GM12878 (cell line): ENCODE data around the gene KIRREL3. TPM values are rescaled to one million over a fixed set of nuclear protein-coding genes. Genes with fewer than 3 reads are reported as not detected.

Experiments used
- ATAC-seq: fragments of 200-7000 bp; cut with Tn5 transposase; 3 replicates; pipeline ENCODE4 v1.9.1; 2020; ENCODE audit warnings: mild to moderate bottlenecking, moderate library complexity
- BruUV-seq: library from RNA; stranded (reverse); fragments of 400-500 nt; replicated peaks from 2 replicates; lab custom pipeline; 2021; lab: Mats Ljungman, UMichigan
- CTCF ChIA-PET: fragments of 300-600 bp; sonication (Branson Sonifier 250); formaldehyde crosslinking; extraction: SDS; loops from one replicate; lab custom pipeline; 2021; ENCODE audit warnings: inconsistent platforms; lab: Yijun Ruan, JAX
- POLR2A ChIA-PET: fragments of 350-600 bp; formaldehyde crosslinking; extraction: SDS; loops from one replicate; lab custom pipeline; 2021; ENCODE audit warnings: inconsistent platforms; lab: Charles Lee
- RAD21 ChIA-PET: fragments of 300-600 bp; sonication (Branson Sonifier 250); formaldehyde crosslinking; loops from one replicate; lab custom pipeline; 2023; ENCODE audit warnings: antibody characterized with exemption; ENCODE audit not compliant: unreplicated experiment; lab: Charles Lee
- SMC1A ChIA-PET: fragments of 300-600 bp; sonication (Branson Sonifier 250); formaldehyde crosslinking; loops from one replicate; lab custom pipeline; 2023; ENCODE audit not compliant: unreplicated experiment, uncharacterized antibody; lab: Charles Lee
- DNase-seq: peaks from one replicate; pipeline ENCODE4 v3.0.0-alpha.2; 2011; ENCODE audit warnings: low read depth, low spot score
- FAIRE-seq: peaks from 3 replicates; lab custom pipeline; 2011; peaks lifted over from hg19 to GRCh38; lab: Jason Lieb, UNC
- H2AFZ ChIP-seq: 2 replicates; pipeline ENCODE4 v1.6.0; 2011; ENCODE audit warnings: low read depth, low read length, control low read depth; ENCODE audit not compliant: control insufficient read depth
- H3K27ac ChIP-seq: 2 replicates; pipeline ENCODE4 v1.5.1; 2011; ENCODE audit warnings: control low read depth; ENCODE audit not compliant: control insufficient read depth, insufficient read depth
- H3K27me3 ChIP-seq, 2 experiments: replicated peaks in 1 of 2; 2 replicates each; pipeline versions ENCODE4 v1.6.0 to v1.6.1; 2011; ENCODE audit warnings: low read length in 1 of 2; ENCODE audit not compliant: control insufficient read depth in 2 of 2, insufficient read depth in 2 of 2
- H3K36me3 ChIP-seq, 2 experiments: 2 replicates each; pipeline ENCODE4 v1.5.1; 2011; ENCODE audit warnings: low read length in 1 of 2; ENCODE audit not compliant: control insufficient read depth in 2 of 2, insufficient read depth in 2 of 2
- H3K4me1 ChIP-seq: 2 replicates; pipeline ENCODE4 v1.6.1; 2011; ENCODE audit warnings: mild to moderate bottlenecking, low read length, moderate library complexity, mixed read lengths; ENCODE audit not compliant: control insufficient read depth, insufficient read depth
- H3K4me2 ChIP-seq: 2 replicates; pipeline ENCODE4 v1.6.0; 2011; ENCODE audit warnings: control low read depth; ENCODE audit not compliant: control insufficient read depth, insufficient read depth
- H3K4me3 ChIP-seq: fragments of 200-600 bp; sonication (generic); 2 replicates; pipeline ENCODE4 v1.5.1; 2016
- H3K79me2 ChIP-seq: 2 replicates; pipeline ENCODE4 v1.6.0; 2011; ENCODE audit warnings: low read length; ENCODE audit not compliant: control insufficient read depth, insufficient read depth
- H3K9ac ChIP-seq: 2 replicates; pipeline ENCODE4 v1.8.0; 2011; ENCODE audit warnings: low read length, control low read depth, mixed read lengths; ENCODE audit not compliant: control insufficient read depth, insufficient read depth
- H3K9me3 ChIP-seq: replicated peaks from 3 replicates; pipeline ENCODE4 v1.5.1; 2011; ENCODE audit warnings: mild to moderate bottlenecking, low read length; ENCODE audit not compliant: control insufficient read depth, insufficient read depth
- H4K20me1 ChIP-seq: 2 replicates; pipeline ENCODE4 v1.6.0; 2011; ENCODE audit not compliant: control insufficient read depth, insufficient read depth
- BCLAF1 ChIP-seq: fragments of 450-650 bp; IDR thresholded peaks from 2 replicates; pipeline ENCODE4 v1.6.1; 2017; ENCODE audit warnings: antibody characterized with exemption, mild to moderate bottlenecking, moderate library complexity
- CEBPB ChIP-seq, 2 experiments: fragments of 150-350 bp in 1 of 2; IDR thresholded peaks; 2 replicates each; pipeline ENCODE4 v1.6.1; 2012 to 2014; ENCODE audit warnings: low read depth in 2 of 2, low read length in 2 of 2, borderline replicate concordance in 1 of 2, inconsistent platforms in 1 of 2
- EP300 ChIP-seq, 2 experiments: fragments of 150-350 bp in 1 of 2; IDR thresholded peaks; 2 replicates each; pipeline ENCODE4 v1.6.1; 2011 to 2012; ENCODE audit warnings: low read depth in 2 of 2, low read length in 2 of 2, borderline replicate concordance in 1 of 2, improper control_type of control experiment in 1 of 2, inconsistent platforms in 1 of 2; ENCODE audit not compliant: control insufficient read depth in 1 of 2
- ESRRA ChIP-seq: IDR thresholded peaks from 2 replicates; pipeline ENCODE4 v1.6.1; 2012; ENCODE audit warnings: mild to moderate bottlenecking, low read length, improper control_type of control experiment
- FOXK2 ChIP-seq: fragments of 450-650 bp; IDR thresholded peaks from 2 replicates; pipeline ENCODE4 v1.6.1; 2017; ENCODE audit warnings: mild to moderate bottlenecking, moderate library complexity
- HDGF ChIP-seq: fragments of 450-650 bp; IDR thresholded peaks from 2 replicates; pipeline ENCODE4 v1.6.1; 2016; ENCODE audit warnings: antibody characterized with exemption
- IKZF1 ChIP-seq: fragments of 450-650 bp; conservative IDR thresholded peaks from 2 replicates; pipeline ENCODE4 v1.6.1; 2017; ENCODE audit warnings: antibody characterized with exemption, mild to moderate bottlenecking
- LARP7 ChIP-seq: fragments of 450-650 bp; IDR thresholded peaks from 2 replicates; pipeline ENCODE4 v1.6.1; 2017; ENCODE audit warnings: mild to moderate bottlenecking
- NFXL1 ChIP-seq: fragments of 450-650 bp; IDR thresholded peaks from 2 replicates; pipeline ENCODE4 v1.6.1; 2017; ENCODE audit warnings: antibody characterized with exemption, mild to moderate bottlenecking, borderline replicate concordance
- NKRF ChIP-seq: fragments of 450-650 bp; conservative IDR thresholded peaks from 2 replicates; pipeline ENCODE4 v1.6.1; 2017; ENCODE audit warnings: mild to moderate bottlenecking, moderate library complexity
- PAX5 ChIP-seq: IDR thresholded peaks from 2 replicates; pipeline ENCODE4 v1.6.1; 2011; ENCODE audit warnings: low read depth, low read length, borderline replicate concordance
- POLR2AphosphoS2 ChIP-seq: IDR thresholded peaks from 2 replicates; pipeline ENCODE4 v1.6.1; 2011; ENCODE audit warnings: low read depth, mild to moderate bottlenecking, low read length, improper control_type of control experiment, moderate library complexity
- SPI1 ChIP-seq: IDR thresholded peaks from 2 replicates; pipeline ENCODE4 v1.6.1; 2011; ENCODE audit warnings: low read depth, mild to moderate bottlenecking, low read length, moderate library complexity, borderline replicate concordance; ENCODE audit not compliant: insufficient read depth
- YBX1 ChIP-seq: fragments of 450-650 bp; IDR thresholded peaks from 2 replicates; pipeline ENCODE4 v1.6.1; 2016; ENCODE audit warnings: antibody characterized with exemption
- ZNF207 ChIP-seq: fragments of 450-650 bp; IDR thresholded peaks from 2 replicates; pipeline ENCODE4 v1.6.1; 2014; ENCODE audit warnings: antibody characterized with exemption, mild to moderate bottlenecking, borderline replicate concordance
- ZNF217 ChIP-seq: fragments of 450-650 bp; IDR thresholded peaks from 2 replicates; pipeline ENCODE4 v1.6.1; 2017; ENCODE audit warnings: antibody characterized with exemption, mild to moderate bottlenecking
- ZNF384 ChIP-seq: IDR thresholded peaks from 2 replicates; pipeline ENCODE4 v1.6.1; 2012; ENCODE audit warnings: low read depth, mild to moderate bottlenecking, low read length, improper control_type of control experiment, borderline replicate concordance
- in situ Hi-C: fragments of 300-500 bp; cut with MboI; formaldehyde crosslinking; loops from 9 replicates; pipeline ENCODE4 v1.14.3; 2018; ENCODE audit warnings: mixed read lengths
- intact Hi-C: fragments of 100-400 bp; cut with micrococcal nuclease; formaldehyde crosslinking; loops from one replicate; pipeline ENCODE4 v1.14.2; 2022; ENCODE audit not compliant: unreplicated experiment
- polyA plus RNA-seq, 11 experiments: library from polyadenylated mRNA; depleted of rRNA in 4 of 11; unstranded in 6 of 11; stranded (reverse) in 5 of 11; fragments of >200 nt; fragmentation: Nextera tagmentation in 4 of 11; fragmentation: Illumina TruSeq in 1 of 11; extraction: Ambion mirVana in 4 of 11; extraction: Trizol in 1 of 11; gene quantifications; 1 replicate in 1 of 11; 2 replicates in 10 of 11; pipeline versions ENCODE4 v1.2.1 to v1.2.3, GENCODE V29; 2011 to 2016; ENCODE audit warnings: inconsistent platforms in 2 of 11, missing spikeins in 2 of 11, low read depth in 1 of 11
- total RNA-seq, 4 experiments: library from RNA; depleted of rRNA in 3 of 4; stranded (reverse); fragments of >200 nt in 3 of 4; fragmentation: Illumina TruSeq in 1 of 4; extraction: Trizol in 1 of 4; gene quantifications; 2 replicates each; pipeline versions ENCODE4 v1.2.1 to v1.2.3, GENCODE V29; 2013 to 2021

The KIRREL3 gene
- total and polyA plus RNA-seq, 10 of the 15 experiments (the other 5 are each of a cell fraction or from before 2014, with no cell fraction given), result under 0.01 TPM; not detected in 9

DNA sequence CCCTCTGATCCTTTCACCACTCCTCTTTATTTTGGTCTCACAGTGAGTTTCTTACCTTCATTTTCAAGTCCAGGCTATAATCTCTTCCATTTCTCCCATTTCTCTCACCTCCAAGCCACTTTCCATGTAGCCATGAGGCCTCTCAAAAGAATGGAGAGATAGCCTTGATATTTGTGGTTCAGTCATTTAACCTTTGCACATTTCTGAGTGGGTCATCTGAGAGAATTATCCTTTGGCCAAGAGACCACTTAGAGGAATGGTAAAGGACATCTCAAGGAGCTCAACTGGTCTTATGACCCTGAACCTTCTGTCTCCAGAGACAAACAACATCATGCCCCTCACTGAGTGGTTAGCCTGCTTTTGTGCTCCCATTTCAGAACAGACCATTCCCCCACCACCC is 121.1 kb downstream of the KIRREL3 start:
- BruUV-seq, result no TSS peak
- CTCF ChIA-PET, result no interaction called here
- RAD21 ChIA-PET, result no interaction called here
- in situ Hi-C loops, result no loop called here
- Histone ChIP-seq H3K36me3 (no peaks in the 10 kb centered on the region), H3K9me3 (no peaks in the 10 kb centered on the region), H3K27me3 (no peaks in the 10 kb centered on the region; a peak in 2 of 4 replicates)
- POLR2A ChIA-PET, result no interaction called here
- TF ChIP-seq POLR2AphosphoS2, result no peak
- TF ChIP-seq SPI1, result no peak
- TF ChIP-seq PAX5, result no peak
- TF ChIP-seq FOXK2, result no peak
- no peak for TF ChIP-seq NFXL1
- TF ChIP-seq ZNF217, result no peak
- TF ChIP-seq ZNF207, result no peak
- no peak for TF ChIP-seq ZNF384
- TF ChIP-seq LARP7, result no peak
- TF ChIP-seq ESRRA, result no peak
- no peak for TF ChIP-seq BCLAF1
- no peak for TF ChIP-seq YBX1
- no peak for TF ChIP-seq CEBPB (IDR thresholded peaks at IDR 0.05; ENCODE audit: borderline replicate concordance in 1 of 2, low read depth in 2 of 2, low read length in 2 of 2)
- TF ChIP-seq HDGF, result no peak
- TF ChIP-seq EP300 (IDR thresholded peaks at IDR 0.05; ENCODE audit: borderline replicate concordance in 1 of 2, control insufficient read depth in 1 of 2, low read depth in 2 of 2, low read length in 2 of 2), result no peak
- no peak for TF ChIP-seq IKZF1
- no peak for TF ChIP-seq NKRF
- TF ChIP-seq, all 136 proteins: peak for 0
- FAIRE-seq (no peak), DNase-seq (no peak), ATAC-seq (no peak)
- no peaks in the 10 kb centered on the region for H4K20me1 ChIP-seq
- intact Hi-C loops, result loop anchor here (5.0 to 10.0 kb wide), 2 partner anchors 113 to 275 kb away; no protein-coding TSS in a partner anchor
- H3K9ac ChIP-seq, result no peak overlapping the region
- H2AFZ ChIP-seq, result no peak overlapping the region
- H3K4me2 ChIP-seq, result no peak overlapping the region
- no peaks in the 10 kb centered on the region for H3K79me2 ChIP-seq
- H3K4me1 ChIP-seq, result no peaks in the 10 kb centered on the region
- no peak overlapping the region for H3K27ac ChIP-seq
- SMC1A ChIA-PET, result no interaction called here
- H3K4me3 ChIP-seq, result no peak overlapping the region
